Measurements from ENCODE around the gene FKBP15.
"Not testable (repeated sequence)": the region's sequence is repeated elsewhere in the genome, so short reads cannot be mapped to it uniquely, and the experiment has no call there.

FKBP15 gene

DNA sequence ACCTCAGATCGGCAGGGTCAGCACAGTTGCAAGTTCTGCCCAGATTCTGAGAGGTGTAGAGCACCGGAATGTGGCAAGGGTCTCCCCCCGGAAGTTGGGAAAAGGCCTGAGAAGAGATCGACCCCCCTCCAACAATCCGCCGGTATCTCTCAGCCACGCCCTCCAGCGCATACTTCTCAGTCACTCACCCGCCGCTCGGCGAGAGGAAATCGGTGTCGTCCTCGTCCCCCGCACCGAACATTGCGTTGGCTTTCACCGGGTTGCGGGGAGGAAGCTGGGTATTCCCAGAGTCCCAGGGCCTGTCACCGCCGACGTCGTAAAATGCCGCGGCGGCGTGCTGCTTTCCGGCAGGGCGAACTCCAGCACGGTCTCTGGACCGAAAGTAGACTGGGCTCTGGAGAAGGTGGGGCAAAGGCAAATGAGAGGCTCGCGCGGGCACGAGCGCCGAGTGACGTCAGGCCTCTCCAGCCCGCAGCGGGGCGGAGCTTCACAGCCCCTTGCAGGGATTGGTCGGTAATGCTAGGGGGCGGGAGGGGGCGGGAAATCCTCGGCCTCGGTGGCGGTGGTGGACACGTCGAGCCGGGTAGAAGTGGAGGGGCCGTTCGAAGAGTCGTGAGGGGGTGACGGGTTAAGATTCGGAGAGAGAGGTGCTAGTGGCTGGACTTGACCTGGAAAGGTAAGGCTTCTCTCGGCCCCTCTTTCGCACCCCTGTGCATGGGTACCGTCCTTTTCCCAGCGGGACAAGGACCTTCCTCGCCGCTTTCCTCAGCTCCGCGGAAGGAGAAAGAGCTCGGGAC is at the start of gene FKBP15, which contains the start of gene SLC31A1:
FKBP15 (minus strand) TSS at position 275 of the 797 bp plus-strand sequence; CDS start at position 241, 34 bp downstream.
SLC31A1 (plus strand) TSS at position 542 of the 797 bp plus-strand sequence. CDS start 34,605 bp downstream, outside the sequence.
- peak; percentile 98 for DNase-seq (ENCODE audit: low spot score)

- DNase-seq (ENCODE audit: low spot score) = no peak
Measured at GRCh38 chr9:113269871-113270270, 48.8 kb upstream of the FKBP15 start.

DNA sequence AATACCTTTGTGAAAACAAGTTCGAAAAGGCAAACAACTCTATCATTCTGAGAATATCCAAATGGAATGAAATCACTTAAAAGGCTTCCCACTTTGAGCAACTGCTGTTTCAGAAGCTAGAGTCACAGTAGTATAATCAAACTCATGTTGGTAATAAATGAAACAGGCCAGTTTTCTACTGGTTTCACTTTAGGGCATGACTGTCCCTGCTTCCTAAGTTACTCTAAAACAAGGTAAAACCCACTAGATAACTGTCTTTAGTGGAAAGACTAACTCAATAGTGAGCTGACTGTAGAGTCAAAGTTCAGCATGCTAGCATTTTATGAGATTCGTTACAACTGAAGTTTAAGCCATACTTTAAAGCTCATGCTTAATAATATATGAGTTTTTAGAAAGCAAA is 48.3 kb upstream of the FKBP15 start:
- no peak for DNase-seq (ENCODE audit: low spot score)

DNA sequence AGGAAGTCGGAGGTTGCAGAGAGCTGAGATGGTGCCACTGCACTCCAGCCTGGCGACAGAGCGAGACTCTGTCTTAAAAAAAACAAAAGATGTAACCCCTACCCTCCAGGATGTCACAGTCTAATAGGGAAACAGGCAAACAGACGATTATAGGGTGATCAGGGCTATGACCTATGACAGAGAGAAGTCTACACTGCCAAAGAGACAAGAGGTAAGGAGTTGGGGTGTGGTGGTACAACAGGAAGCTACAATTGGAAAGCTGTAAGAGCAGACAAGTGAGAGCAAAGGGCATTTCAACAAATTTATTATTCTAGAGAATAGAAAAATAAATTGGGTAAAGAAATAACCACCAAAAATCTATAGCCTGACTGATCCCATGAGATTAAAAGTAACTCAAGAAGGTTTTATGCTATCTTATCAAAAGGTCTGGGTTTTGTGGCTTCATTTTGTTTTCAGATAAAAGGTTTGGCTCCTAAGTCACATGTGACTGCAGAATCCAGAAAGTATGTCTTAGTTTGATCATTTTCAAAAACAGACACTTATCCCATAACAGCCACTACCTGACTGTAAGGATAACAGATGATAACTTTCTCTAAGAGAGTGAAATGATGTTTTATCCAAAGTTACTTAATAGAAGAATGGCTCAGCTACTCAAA is 47.0 kb upstream of the FKBP15 start:
- no peak for DNase-seq (ENCODE audit: low spot score)

DNA sequence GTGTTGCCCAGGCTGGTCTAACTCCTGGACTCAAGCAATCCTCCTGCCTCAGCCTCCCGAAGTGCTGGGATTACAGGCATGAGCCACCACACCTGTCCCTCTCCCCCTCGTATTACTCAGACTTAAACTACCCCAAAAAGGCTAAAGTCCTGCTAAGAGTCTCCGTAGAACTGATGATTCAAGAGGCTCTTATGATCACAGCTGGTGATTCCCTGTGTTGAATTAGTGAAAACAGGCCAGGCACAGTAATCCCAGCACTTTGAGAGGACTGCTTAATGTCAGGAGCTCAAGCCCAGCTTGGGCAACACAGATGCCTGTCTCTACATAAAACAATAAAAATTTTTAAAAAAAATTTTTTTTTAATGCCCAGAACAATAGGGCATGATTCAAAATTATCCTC is 45.1 kb upstream of the FKBP15 start:
- DNase-seq (ENCODE audit: low spot score) = no peak

DNA sequence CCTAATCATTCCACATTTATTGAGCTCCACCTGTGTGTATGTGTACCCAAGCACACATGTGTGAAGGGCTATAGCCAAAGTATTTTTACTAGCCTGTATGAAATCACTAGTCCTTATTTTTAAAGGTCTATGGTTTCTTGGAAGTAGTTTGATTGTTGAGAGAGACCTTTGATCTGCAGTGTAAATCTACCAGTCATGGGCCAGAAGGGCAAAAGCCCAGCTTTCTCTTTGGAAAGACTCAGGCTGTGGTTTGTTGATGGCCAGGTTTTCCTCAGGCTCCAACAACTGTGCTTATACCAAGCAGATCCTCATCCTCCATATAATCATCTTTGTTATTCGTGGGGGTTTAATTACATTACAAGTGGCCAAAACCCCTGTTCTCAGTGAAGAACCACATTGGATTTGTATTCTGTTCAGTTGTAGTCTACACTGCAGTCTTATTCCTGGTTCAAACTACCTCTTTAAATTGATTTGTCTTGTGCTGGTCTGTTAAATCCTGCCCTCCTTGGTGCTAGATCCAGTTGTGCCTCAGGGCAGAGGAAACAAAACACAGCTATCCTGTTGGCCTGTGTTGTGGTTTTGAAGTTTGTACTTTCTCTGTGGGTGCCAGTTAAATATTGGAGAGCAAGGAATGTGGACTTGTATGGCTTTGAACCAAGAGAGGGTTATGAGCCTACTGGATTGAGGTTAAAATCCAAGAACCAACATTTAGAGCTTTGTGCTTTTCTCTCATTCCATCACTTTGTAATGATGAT is 41.0 kb upstream of the FKBP15 start:
- no peak for DNase-seq (ENCODE audit: low spot score)

DNA sequence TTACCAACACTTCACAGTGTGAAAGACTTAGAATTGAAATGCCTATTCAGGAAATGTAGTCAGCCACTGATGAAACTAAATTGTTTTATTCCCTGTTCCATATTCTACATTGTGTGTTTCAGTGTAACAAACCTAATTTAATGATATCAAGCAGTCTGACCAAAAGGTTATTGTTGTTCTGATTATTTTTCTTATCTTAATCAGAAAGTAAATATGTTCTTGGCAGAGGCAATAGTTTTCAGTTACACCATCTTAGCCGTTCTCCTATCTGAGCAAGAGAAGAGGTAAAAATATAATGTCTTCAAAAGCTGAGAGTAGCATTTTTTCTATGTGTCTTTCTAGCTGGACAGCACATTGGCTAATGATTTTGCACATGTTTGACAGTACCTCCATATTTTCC is 37.2 kb upstream of the FKBP15 start:
- no peak for DNase-seq (ENCODE audit: low spot score)

GRCh38 chr9:113257863-113258262 is 36.8 kb upstream of the FKBP15 start:
- DNase-seq (ENCODE audit: low spot score) = no peak

GRCh38 chr9:113255438-113255837 is 34.4 kb upstream of the FKBP15 start:
- DNase-seq (ENCODE audit: low spot score) = no peak

- DNase-seq (ENCODE audit: low spot score) = no peak
Measured at GRCh38 chr9:113254991-113255390, 33.9 kb upstream of the FKBP15 start.

GRCh38 chr9:113250807-113251206 is 29.7 kb upstream of the FKBP15 start:
- DNase-seq (ENCODE audit: low spot score) = no peak

DNA sequence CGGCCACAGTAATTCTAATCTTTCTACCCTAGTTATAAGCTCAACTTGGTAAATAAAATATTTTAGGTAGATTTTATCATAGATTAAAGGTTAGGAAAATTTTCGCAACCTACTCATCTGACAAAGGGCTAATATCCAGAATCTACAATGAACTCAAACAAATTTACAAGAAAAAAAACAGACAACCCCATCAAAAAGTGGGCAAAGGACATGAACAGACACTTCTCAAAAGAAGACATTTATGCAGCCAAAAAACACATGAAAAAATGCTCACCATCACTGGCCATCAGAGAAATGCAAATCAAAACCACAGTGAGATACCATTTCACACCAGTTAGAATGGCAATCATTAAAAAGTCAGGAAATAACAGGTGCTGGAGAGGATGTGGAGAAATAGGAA is 28.6 kb upstream of the FKBP15 start:
- DNase-seq (ENCODE audit: low spot score) = not testable (repeated sequence)

DNA sequence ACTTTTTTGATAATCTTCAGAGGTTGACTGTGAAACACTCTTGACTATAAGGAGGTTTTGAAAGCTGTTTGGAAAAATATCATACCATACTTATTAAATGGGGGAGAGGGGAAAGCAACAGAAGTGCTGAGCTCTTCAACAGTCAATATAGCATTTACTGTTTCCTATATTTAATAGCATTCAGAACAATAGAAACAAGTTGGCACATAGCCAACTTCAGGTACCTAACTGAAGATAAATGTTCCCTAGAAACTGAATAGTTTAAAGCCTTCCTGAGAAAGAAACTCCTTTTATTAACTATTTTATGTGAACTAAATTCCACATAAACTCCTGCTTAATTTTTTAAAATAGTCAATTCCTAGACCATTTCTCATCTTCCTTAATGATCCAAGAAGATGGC is 26.6 kb upstream of the FKBP15 start:
- DNase-seq (ENCODE audit: low spot score) = no peak

- DNase-seq (ENCODE audit: low spot score) = no peak
Measured at GRCh38 chr9:113246928-113247327, 25.9 kb upstream of the FKBP15 start.

DNA sequence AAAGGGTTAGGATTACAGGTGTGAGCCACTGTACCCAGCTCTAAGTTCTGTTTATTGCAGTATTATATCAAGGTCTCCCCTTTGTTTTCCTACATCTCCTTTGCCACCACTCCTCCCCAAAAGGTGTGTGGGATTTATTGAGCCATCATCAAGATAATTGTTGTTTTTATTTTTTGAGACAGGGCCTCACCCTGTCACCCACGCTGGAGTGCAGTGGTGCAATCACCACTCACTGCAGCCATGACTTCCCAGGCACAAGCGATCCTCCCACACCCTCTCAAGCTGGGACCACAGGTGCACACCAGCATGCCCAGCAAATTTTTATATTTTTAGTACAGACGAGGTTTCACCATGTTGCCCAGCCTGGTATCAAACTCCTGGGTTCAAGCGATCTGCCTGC is 24.8 kb upstream of the FKBP15 start:
- DNase-seq (ENCODE audit: low spot score) = no peak

GRCh38 chr9:113244556-113244955 is 23.5 kb upstream of the FKBP15 start:
- no peak for DNase-seq (ENCODE audit: low spot score)

DNA sequence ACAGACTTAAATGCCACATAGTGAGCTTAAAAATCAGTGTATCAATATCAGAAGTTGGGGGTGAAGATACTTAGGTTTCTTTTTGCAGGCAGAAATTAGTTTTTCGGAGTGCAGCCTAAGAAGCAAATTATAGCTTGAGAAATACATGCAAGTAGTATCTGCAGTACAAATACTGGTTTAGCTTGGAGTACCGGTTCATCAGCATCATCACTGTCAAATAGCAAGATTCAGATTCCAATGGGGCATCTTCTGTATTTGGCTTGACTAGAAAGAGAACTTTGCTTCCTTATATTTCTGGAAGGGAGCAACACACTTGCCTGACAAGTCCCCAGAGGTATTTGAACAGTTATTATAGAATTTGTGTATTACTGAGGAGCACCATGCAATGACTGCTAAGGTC is 20.1 kb upstream of the FKBP15 start:
- DNase-seq (ENCODE audit: low spot score) = no peak

DNA sequence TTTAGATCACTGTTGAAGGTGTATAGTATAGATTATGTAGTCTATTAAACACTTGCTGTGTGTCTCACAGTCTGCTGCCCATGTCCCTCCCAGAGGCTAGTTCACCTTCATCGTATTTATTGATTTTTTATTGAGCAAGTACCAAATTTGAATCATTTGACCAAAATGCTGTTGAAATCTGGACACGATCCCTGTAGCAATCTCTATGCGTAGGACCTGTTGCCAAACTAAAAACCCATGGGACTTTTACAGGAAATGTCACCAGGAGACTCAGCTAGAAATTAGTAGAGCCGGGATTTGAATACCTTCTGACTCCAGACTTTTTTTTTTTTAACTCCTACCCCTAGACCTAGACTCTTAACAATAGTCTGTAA is 17.8 kb upstream of the FKBP15 start:
- no peak for DNase-seq (ENCODE audit: low spot score)

DNA sequence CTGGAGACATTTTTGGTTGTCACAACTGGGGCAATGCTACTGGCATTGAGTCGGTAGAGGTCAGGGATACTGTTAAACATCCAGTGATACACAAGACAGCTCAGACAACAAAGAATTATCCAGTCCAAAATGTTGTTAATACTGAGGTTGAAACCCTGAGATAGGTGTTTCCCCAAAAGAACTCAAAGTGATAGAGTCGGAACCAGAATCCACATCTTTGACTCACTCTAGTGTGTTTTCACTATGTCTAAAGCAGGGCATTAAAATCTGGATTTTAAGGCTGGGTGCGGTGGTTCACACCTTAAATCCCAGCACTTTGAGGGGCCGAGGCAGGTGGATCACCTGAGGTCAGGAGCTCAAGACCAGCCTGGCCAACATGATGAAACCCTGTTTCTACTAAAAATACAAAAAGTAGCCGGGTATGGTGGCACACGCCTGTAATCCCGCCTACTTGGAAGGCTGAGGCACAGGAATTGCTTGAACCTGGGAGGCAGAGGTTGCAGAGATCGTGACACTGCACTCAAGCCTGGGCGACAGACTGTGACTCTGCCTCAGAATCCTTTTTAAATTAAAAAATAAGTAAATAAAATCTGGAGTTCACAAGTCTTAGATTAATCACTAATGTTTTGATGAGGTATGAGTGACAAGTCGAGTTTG is 17.3 kb upstream of the FKBP15 start:
- DNase-seq (ENCODE audit: low spot score) = no peak

DNA sequence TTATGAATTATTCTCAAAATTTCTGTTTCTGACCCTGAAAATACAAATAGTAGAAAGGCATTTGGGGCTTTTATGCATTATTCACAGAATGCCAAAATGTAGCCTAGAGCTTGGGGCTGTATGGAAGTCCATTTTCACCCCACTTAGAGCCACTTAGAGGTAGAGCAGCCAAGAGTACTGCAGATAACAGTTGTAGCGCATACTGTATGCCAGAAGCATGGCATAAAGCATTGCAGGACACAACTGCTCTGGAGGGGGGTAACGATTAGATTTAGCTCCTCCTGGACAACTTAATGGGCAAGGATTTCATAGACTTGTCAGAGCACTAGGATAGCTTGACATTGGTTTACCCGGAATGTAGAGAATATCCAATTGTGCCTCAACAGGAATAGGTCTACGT is 15.9 kb upstream of the FKBP15 start:
- DNase-seq (ENCODE audit: low spot score) = no peak

DNA sequence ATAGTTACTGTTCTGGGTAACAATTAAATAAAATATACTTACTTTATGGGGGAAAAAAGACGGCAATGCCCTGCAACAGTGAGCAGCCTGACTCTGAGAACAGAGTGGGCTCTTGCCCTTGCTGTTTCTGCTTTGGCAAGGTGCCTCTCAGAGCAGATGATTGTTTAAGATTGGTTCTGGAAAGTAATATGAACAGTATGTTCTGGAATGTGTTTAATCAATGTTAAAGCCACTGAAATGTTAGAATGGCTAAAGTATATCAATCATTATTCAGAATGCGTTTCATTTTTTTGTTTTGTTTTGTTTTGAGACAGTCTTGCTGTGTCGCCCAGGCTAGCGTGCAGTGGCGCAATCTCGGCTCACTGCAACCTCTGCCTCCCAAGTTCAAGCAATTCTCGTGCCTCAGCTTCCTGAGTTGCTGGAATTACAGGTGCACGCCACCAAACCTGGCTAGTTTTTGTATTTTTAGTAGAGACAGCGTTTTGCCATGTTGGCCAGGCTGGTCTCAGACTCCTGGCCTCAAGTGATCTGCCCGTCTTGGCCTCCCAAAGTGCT is 14.7 kb upstream of the FKBP15 start:
- not testable (repeated sequence) for DNase-seq (ENCODE audit: low spot score)

DNA sequence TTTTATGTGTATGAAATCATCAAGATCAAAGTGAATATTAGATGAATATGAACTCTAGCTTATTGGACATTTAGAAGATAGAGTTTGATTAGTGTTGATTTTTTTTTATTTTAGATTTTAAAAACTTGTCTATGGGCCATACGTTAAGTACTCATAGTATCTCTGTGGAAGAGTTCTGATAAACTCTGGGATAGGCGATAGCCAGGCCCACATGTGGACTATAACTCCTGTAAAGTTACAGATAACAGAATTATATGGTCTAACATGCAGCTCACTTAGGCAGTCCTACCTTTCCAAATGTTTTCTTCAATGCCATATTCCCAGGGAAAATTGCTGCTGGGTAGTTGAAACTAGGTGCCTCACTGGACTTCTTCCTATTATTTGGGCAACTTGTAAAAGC is 10.6 kb upstream of the FKBP15 start:
- DNase-seq (ENCODE audit: low spot score) = no peak
